HT-29 (cell line): ENCODE results near the gene RTN4. TPM values are rescaled to one million over a fixed set of nuclear protein-coding genes. Genes with fewer than 3 reads are reported as not detected.

Source experiments
- DNase-seq: peaks from one replicate; pipeline ENCODE4 v3.0.0-alpha.2; 2015; ENCODE audit warnings: low spot score
- total RNA-seq: library from RNA; depleted of rRNA; stranded (reverse); fragments of >200 nt; shearing (Covaris generic); gene quantifications from 2 replicates; pipeline ENCODE4 v1.2.3, GENCODE V29; 2014

RTN4 gene
- total RNA-seq, 1 experiment from 2014 or later, result 138 TPM

GRCh38 chr2:54952978-54953456, 97.2 kb downstream of the RTN4 start:
- peak; percentile 73 for DNase-seq

DNA sequence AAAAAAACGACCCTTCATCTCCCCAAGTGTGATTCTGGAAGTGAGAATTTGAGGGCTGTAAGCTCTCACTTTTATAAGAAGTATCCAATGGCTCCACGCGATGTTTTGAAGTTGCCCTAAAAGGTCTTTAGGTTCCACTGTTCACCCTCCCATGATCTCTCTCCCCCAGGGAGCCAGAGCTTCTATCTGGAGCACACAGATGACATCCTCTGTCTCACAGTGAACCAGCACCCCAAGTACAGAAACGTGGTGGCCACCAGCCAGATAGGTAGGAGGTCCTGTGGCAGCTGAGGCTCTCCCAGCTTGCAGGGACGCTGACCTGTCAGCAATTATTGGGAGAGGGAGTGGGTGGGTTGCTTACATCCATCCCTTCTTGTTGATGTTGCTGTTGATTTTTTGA, 97.8 kb downstream of the RTN4 start:
- no peak for DNase-seq

DNA sequence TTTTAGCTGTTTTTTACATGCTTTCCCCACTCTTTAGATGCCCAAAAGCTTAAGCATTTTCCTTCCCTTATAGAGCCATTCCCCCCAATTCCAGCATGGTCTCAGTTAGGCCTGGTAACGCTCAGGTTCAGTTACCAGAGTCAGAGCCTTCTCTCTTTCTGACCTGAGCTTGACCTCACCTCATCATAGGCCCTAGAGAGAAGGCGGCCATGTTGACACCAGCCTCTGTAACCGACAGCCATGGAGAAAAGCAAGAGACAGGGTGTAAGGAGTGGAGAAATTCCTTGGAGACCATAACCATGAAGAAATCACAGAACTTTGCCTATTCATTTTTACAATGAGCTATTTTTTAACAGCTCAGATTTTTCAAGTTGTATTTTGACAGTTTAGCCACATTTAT, 99.4 kb downstream of the RTN4 start:
- DNase-seq, result no peak

DNA sequence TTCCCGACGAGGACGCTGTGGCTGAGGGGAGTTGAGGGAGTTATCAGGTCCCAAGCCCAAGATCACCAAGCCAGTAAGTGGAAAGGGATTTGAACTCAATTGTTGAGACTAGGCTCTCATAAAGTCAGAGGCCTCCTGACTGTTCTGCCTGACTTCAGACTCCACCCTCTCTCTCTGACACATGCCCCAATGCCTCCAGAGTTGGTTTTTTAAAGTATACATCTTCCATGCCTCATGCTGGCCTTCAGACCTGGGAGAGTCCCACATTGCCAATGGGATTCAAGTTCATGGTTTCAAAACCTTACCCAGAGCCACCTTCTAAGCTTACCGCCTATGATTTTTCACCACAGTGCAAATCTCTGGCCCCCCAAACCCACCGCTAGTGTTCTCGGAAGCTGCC, 100.8 kb downstream of the RTN4 start:
- DNase-seq, result no peak

- DNase-seq, result no peak
Observed at GRCh38 chr2:54948120-54948519, 102.1 kb downstream of the RTN4 start.

GRCh38 chr2:54947646-54948045, 102.6 kb downstream of the RTN4 start:
- no peak for DNase-seq

DNA sequence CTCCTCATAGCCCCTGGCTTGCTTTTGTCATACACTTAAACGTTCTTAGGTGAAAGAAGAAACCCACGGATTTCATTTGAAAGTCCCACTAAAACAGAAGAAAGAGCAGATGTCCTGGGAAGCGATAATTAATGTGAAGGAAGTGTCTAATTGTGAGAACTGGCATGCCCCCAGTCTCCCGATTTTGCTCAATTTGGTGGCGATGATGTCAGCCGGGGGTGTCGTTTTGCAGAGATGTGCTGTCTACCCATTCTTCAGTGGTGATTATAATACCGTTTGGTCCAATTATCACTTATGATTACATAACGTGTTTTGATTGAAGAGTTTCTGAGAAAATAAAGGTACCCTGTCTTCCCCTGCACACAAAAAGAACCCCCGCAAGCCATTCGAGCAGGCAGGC, 103.1 kb downstream of the RTN4 start:
- no peak for DNase-seq

GRCh38 chr2:54946220-54946805, 103.9 kb downstream of the RTN4 start:
- DNase-seq, result no peak

- no peak for DNase-seq
Observed at GRCh38 chr2:54945391-54946219, 104.6 kb downstream of the RTN4 start.

DNA sequence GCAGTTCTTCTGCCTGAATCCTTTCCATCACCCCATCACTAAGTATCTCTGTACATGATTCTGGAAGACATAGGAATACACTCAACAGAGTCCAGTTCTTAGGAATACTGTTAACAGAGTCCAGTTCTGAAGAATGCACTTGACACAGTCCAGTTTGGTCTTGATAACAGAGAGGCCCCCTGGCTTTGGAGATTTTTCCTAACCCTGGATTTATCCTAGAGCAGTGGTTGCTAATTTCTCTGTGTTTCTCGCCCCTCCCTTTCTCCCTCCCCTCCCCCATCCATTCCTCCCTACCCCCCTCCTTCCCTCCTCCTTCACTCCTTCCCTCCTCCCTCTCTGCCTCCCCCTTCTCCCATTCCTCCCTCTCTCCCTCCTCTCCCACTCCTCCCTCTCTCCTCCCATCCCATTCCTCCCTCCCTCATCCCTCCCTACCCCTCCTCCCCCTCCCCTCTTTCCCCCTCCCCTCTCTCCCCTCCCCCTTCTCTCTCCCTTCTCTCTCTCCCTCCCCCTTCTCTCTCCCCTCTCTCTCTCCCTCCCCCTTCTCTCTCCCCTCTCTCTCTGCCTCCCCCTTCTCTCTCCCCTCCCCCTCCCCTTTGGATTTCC, 105.4 kb downstream of the RTN4 start:
- DNase-seq, result no peak

GRCh38 chr2:54942373-54942772, 107.9 kb downstream of the RTN4 start:
- no peak for DNase-seq

DNA sequence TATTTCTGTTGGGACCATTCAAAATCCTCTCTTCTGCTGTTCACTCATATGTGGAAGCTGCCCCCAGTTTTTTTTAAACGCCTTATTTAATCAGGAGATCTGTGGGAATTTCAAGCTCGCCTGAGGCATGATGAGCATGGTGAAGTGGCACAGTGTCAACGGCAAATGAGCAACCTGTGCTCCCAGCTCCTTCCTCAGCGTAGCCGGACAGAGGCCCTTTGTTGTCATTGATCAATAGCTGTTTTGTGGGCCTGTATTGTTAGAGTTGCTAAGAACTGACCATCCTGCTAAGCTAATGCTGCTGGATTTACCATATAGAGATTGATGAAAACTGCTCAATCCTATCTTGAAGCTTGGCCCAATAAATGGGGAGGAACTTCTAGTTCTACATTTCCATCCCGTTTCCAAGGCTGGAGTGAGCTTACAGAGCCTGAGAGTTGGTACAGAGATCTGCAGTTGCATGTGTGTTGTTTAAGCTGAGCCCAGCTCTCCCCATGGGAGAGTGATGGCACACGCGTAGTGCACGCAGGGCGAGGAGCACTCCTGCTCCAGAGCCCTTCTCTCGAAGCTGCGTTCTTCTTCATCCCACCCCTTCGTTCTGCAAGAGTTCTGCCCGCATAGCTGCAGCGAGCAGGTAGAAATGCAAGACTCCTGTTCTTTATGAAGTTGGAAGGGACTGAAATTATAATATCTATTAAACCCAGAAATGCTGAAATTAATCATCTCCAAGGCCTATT, 108.8 kb downstream of the RTN4 start:
- no peak for DNase-seq

DNA sequence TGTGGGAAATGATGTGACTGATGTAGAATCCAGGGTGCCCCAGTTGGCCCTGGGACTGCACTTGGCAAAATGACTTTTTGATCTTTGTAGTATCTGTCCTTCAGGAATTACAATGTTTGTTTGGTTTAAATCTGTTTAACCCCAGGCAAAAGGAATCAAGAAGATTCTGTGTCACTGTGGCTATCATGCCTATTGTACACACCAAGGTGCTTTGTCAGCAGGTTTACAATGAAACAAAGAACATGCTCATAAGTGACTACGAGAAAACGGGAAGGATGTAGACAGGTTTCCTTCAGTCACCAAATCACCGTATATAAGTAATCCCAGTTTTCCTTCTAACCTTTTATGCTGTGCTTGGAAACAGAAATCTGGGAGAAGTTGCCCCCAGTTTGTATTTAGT, 109.5 kb downstream of the RTN4 start:
- no peak for DNase-seq

DNA sequence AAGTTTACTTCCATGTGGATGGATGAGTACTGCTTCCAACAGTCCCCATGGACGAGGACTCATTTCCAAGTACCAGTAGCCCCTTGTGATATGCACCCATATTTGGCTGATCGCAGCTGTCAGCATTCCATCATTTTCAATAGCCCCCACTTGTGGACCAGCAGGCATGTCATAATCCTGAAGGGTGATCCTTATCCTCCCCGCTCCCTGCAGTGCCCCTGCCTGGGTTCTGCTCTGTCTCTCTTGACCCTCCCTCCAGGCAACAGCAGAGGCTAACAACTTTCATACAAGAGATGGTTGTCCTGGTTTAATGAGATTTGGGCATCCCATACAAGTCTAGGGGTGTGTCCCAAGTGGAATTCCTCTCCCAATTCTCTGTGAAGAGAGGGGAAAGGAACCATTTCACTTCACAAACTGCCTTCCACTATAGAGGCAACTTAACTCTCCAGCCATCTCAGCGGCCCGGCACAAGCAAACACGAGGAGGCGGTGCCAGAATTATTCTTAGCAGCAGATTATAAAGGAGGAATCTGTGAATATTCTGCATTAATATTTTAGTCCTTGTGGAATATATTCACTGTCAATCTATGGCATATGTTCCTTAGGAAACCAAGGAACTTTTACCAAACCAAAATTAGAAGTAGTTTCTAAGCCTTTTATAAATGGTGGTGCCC, 110.7 kb downstream of the RTN4 start:
- no peak for DNase-seq

GRCh38 chr2:54936766-54937165, 113.5 kb downstream of the RTN4 start:
- DNase-seq, result no peak

- DNase-seq, result no peak
Observed at GRCh38 chr2:54935389-54935788, 114.9 kb downstream of the RTN4 start.

DNA sequence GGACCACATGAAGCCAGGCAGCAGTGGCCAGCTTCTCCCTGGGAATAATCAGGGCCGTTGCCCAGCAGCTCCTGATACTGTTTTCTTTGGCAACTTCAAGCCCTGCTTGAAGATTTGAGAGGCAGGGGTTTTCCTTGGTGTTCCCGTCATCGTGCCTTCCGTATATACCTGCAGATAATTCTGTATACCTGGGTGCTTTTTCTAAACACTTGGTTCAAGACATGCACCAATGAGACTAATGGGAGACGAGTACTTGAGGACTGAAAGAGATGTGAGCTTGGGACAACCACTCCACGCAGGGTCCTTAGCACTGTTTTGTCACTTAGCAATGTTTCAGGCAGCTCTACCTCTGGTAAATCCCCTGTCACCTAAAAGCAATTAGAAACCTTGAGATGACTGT, 118.8 kb downstream of the RTN4 start:
- DNase-seq, result no peak

DNA sequence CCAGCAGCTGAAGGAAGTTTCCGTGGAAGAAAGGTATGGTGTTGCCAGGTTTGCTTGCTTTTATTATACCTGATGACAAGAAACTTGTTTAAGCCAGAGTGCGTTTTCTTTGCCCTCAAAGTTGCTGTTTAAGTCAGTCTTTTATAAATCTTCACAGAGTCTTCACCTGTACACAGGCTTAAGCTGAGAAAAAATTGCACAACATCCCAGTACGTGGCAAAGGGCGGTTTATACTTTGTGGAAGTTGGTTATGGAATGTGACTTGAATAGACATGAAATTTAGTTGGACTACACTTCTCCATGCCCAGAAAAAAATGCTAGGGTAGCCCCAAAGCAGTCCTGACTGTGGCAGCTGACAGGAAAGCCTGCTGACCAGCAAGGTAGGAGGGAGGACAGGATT, 121.5 kb downstream of the RTN4 start:
- no peak for DNase-seq

- no peak for DNase-seq
Observed at GRCh38 chr2:54927751-54928615, 122.3 kb downstream of the RTN4 start.

DNA sequence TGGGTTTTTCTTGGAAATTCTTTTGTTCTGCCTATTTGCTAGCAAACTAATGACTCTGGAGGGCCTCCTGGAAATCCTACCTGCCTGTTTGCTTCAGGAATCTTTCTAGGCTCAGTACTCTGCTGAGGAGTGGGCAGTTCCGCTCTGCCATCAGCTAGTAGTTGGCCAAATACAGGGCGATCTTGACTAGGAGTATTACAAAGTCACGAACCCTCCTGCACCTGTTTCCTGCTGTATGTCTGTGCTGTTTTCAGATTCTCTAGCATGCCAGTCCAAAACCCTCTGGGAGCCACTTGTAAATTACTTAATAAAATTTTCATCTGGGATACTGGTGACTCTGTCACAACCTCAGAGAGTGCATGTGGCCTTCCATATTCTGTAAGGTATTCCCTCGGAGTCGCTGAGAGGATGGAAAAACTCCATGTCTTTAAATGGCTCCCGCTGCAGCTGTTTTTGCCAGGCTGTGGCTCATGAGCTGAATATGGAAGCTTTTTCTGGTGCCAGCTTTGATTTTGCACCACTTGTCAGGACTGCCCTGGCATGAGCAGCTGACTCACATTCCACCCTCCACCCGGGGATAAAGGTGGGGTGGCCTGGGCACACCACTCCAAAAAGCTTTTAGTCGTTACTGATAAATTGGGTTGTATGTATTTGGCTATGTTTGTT, 123.0 kb downstream of the RTN4 start:
- no peak for DNase-seq
